HG03196 (cell line): ENCODE data around the gene GGA1.
"Not testable (repeated sequence)": the region's sequence is repeated elsewhere in the genome, so short reads cannot be mapped to it uniquely, and the experiment has no call there.

ENCODE experiments used
- ATAC-seq: cut with Tn5 transposase; IDR thresholded peaks from one replicate; pipeline ENCODE4 v1.9.1; 2021; ENCODE audit not compliant: unreplicated experiment

Gene GGA1

GRCh38 chr22:37609240-37610152 lies 862 bp downstream of the GGA1 start:
- ATAC-seq: no peak

GRCh38 chr22:37610153-37610475 lies 1.5 kb downstream of the GGA1 start:
- not testable (repeated sequence) for ATAC-seq

GRCh38 chr22:37610480-37611129 lies 2.0 kb downstream of the GGA1 start:
- no peak for ATAC-seq

- ATAC-seq: no peak
These were observed 2.6 kb downstream of the GGA1 start for GRCh38 chr22:37611207-37611606.

- no peak for ATAC-seq
These were observed 7.8 kb downstream of the GGA1 start for GRCh38 chr22:37616201-37617083.

- ATAC-seq: no peak
These were observed 8.8 kb downstream of the GGA1 start for GRCh38 chr22:37617431-37617830.

- no peak for ATAC-seq
These were observed 9.5 kb downstream of the GGA1 start for GRCh38 chr22:37618072-37618656.

- no peak for ATAC-seq
These were observed 10.0 kb downstream of the GGA1 start for GRCh38 chr22:37618674-37619073.

- ATAC-seq: no peak
These were observed 11.4 kb downstream of the GGA1 start for GRCh38 chr22:37619991-37620390.

GRCh38 chr22:37621352-37621860 lies 12.8 kb downstream of the GGA1 start:
- ATAC-seq: no peak

GRCh38 chr22:37623075-37624016 lies 14.7 kb downstream of the GGA1 start:
- no peak for ATAC-seq

GRCh38 chr22:37624017-37624365 lies 15.4 kb downstream of the GGA1 start:
- ATAC-seq: no peak

- no peak for ATAC-seq
These were observed 16.2 kb downstream of the GGA1 start for GRCh38 chr22:37624876-37625275.

- ATAC-seq: no peak
These were observed 17.1 kb downstream of the GGA1 start for GRCh38 chr22:37625737-37626136.

- ATAC-seq: no peak
These were observed 17.5 kb downstream of the GGA1 start for GRCh38 chr22:37626144-37626543.

- ATAC-seq: no peak
These were observed 18.0 kb downstream of the GGA1 start for GRCh38 chr22:37626556-37627075.

- no peak for ATAC-seq
These were observed 18.5 kb downstream of the GGA1 start for GRCh38 chr22:37627121-37627520.

- ATAC-seq: no peak
These were observed 18.9 kb downstream of the GGA1 start for GRCh38 chr22:37627545-37627944.

- ATAC-seq: no peak
These were observed 20.2 kb downstream of the GGA1 start for GRCh38 chr22:37628830-37629229.

- no peak for ATAC-seq
These were observed 21.3 kb downstream of the GGA1 start for GRCh38 chr22:37629928-37630327.
